ENCODE data around the gene TNFRSF6B.
"Not testable (repeated sequence)": the region's sequence is repeated elsewhere in the genome, so short reads cannot be mapped to it uniquely, and the experiment has no call there.

The TNFRSF6B gene

GRCh38 chr20:63696628-63697356, at the start of gene TNFRSF6B:
TNFRSF6B (plus strand) TSS chr20:63696652; CDS start chr20:63696768, 116 bp downstream.
- no peak for DNase-seq

GRCh38 chr20:63648190-63648589, 48.3 kb upstream of the TNFRSF6B start:
- DNase-seq: no peak

GRCh38 chr20:63648895-63649589, 47.4 kb upstream of the TNFRSF6B start:
- no peak for DNase-seq

- not testable (repeated sequence) for DNase-seq
These were observed 46.0 kb upstream of the TNFRSF6B start for GRCh38 chr20:63650486-63650885.

GRCh38 chr20:63651942-63652191, 44.6 kb upstream of the TNFRSF6B start:
- DNase-seq: no peak

GRCh38 chr20:63652192-63652980, 44.1 kb upstream of the TNFRSF6B start:
- DNase-seq: no peak

- DNase-seq: peak; percentile 60
These were observed 43.1 kb upstream of the TNFRSF6B start, which contains the start of gene STMN3 for GRCh38 chr20:63653041-63653973. STMN3 (minus strand) TSS chr20:63653424; CDS start chr20:63653345, 79 bp downstream.

GRCh38 chr20:63653974-63654668, 42.3 kb upstream of the TNFRSF6B start:
- no peak for DNase-seq

- DNase-seq: no peak
These were observed 41.2 kb upstream of the TNFRSF6B start for GRCh38 chr20:63655249-63655648.

GRCh38 chr20:63656451-63656850, 40.0 kb upstream of the TNFRSF6B start:
- DNase-seq: no peak

GRCh38 chr20:63657260-63657936, 39.1 kb upstream of the TNFRSF6B start:
- no peak for DNase-seq

- peak; percentile 87 for DNase-seq
These were observed 38.3 kb upstream of the TNFRSF6B start, which contains the start of gene RTEL1 for GRCh38 chr20:63657937-63658748. RTEL1 (plus strand) TSS chr20:63658312; CDS start chr20:63659403, 1,091 bp downstream.

GRCh38 chr20:63658749-63659187, 37.7 kb upstream of the TNFRSF6B start:
- DNase-seq: no peak

GRCh38 chr20:63659370-63659769, 37.1 kb upstream of the TNFRSF6B start:
- no peak for DNase-seq

- DNase-seq: not testable (repeated sequence)
These were observed 36.3 kb upstream of the TNFRSF6B start for GRCh38 chr20:63660174-63660573.

- no peak for DNase-seq
These were observed 35.8 kb upstream of the TNFRSF6B start for GRCh38 chr20:63660622-63661021.

GRCh38 chr20:63661108-63661507, 35.3 kb upstream of the TNFRSF6B start:
- no peak for DNase-seq

GRCh38 chr20:63661959-63662812, 34.3 kb upstream of the TNFRSF6B start:
- no peak for DNase-seq

- DNase-seq: no peak
These were observed 33.7 kb upstream of the TNFRSF6B start for GRCh38 chr20:63662813-63663189.
